NCI-H345 treated with DMSO at 0.1 percent for 48 hours (cell line): Measurements from ENCODE around the gene IGF2.

Source experiments
- DNase-seq: peaks from one replicate; lab custom pipeline; 2025; ENCODE audit not compliant: unreplicated experiment; lab: John Stamatoyannopoulos, UW

The IGF2 gene

GRCh38 chr11:2169626-2170570, 30.7 kb upstream of the IGF2 start:
- DNase-seq: no peak

DNA sequence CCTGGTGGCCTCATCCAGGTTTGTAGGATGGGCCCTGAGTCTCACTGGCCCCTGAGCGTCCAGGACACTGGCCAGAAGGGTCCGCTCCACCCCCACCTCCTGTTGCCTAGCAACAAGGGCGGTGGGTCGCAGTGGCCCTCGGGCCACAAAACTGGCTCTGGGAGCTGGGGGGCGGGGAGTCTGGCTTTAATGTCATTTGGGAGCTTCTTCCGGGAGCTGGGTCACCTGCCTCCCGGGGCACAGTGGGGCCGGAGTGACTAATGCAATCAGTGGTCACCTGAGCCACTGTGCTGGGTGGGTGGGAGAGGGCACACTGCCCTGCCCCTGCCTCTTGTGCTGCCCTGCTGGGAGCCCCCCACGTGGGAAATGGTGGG, 29.8 kb upstream of the IGF2 start:
- DNase-seq: no peak

DNA sequence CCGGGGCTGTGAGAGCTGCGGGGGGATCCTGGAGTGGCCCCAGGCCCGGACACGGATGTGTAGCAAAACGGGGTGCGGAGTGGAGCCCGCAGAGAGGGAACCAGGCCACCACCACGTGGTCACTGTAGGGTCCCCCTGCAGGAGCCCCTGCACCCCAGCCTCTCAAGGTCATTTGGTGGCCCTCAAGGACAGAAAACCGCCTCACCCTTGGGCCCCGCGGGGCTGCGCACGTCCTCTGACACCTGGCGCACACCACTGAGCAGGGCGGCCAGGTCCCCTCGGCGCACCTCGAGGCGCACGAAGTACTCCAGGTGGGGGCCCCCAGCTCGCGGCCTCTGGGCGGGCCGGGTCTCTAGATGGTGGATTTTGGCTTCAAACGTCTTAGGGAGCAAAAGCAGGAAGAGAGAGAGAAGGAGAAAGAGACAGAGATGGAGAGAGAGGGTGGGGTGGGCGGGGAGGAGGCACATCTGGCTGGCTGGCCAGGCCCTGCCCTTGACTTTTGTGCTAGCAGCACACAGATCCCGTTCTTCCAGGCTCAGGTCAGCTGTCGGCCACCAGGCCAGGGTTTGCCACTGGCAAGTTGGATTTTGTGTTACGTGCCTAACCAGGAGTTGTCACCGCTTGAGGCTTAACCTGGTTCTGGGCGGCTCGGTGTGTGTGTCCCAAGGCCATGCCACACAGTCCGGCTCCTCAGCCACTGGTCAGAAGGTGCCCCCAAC, 29.3 kb upstream of the IGF2 start:
- no peak for DNase-seq

DNA sequence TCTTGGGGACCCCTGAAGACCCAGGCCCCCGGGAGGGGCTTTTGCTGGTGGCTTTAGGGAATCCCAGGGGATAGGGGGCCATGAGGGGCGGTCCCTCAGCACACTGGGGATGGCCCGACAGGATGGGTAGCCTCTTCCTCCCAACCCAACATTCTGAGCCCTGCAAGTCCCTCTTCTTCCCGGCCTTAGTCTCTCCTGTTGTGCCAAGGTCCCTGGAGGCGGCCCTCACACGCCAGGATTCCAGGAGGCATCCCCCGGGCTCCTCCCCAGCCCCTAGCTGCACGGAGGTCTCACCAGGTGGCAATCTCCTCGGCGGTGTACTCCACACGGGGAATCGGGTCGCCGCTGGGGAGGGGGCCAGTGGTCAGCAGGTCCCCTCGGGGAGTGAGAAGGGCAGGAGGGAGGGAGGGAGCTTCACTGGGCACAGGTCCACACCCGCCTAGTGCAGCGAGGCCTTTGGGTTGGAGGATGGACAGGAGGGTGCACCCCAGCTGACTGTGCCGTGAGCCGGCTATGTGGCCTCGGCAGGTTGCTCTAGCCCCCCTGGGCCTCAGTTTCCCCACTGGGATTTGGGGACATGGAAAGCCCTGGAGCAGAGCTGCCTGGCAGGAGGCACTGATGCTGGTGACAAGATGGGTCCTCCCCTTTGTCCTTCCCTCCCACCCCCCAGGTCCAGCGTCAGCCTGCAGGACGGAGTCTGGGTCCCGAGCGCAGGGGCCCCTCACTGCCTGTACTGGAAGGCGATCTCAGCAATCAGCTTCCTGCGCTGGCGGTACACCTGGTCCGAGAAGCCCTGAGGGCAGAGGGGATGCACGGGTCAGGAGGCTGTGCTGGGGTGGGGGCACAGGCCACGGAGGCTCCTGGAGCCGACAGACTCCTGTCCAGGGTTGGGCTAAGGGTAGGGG, 28.2 kb upstream of the IGF2 start:
- no peak for DNase-seq

GRCh38 chr11:2166091-2166851, 27.1 kb upstream of the IGF2 start:
- DNase-seq: no peak

DNA sequence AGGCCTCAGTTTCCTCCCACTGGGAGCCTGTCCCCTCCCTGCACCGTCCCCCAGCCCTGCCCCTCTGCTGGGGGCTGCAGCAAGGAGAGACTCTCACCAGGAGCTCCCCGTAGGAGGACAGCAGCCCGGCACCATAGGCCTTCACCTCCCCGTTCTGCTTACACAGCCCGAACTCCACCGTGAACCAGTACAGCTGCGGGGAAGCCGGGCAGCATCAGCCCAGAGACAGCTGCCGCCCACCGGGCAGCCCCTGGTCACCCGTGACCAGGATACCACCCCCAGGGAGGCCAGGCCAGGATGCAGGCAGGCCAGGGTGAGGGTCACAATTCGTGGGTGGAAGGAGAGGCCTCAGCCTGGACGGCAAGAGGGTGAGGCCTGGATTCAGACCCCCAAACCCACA, 26.4 kb upstream of the IGF2 start:
- DNase-seq: no peak

- no peak for DNase-seq
Observed at GRCh38 chr11:2164861-2165555, 25.8 kb upstream of the IGF2 start.

DNA sequence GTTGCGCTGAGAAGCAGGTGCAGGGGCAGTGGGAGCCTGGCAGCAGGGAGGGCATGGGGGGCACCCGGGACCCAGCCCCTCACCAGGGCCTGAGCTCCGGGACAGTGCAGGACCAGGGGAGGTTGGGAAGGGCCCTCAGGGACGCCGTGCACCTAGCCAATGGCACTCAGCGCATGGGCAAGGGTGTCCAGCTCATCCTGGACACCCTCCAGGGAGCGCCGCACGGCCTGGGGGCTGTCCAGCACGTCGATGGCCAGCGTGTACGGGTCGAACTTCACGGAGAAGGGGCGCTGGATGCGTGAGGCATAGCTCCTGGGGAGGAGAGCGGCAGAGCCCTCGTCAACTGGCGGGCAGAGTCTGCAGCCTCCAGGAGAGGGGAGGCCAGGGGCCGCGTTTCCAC, 24.9 kb upstream of the IGF2 start:
- DNase-seq: no peak

GRCh38 chr11:2163428-2163978, 24.3 kb upstream of the IGF2 start:
- no peak for DNase-seq

DNA sequence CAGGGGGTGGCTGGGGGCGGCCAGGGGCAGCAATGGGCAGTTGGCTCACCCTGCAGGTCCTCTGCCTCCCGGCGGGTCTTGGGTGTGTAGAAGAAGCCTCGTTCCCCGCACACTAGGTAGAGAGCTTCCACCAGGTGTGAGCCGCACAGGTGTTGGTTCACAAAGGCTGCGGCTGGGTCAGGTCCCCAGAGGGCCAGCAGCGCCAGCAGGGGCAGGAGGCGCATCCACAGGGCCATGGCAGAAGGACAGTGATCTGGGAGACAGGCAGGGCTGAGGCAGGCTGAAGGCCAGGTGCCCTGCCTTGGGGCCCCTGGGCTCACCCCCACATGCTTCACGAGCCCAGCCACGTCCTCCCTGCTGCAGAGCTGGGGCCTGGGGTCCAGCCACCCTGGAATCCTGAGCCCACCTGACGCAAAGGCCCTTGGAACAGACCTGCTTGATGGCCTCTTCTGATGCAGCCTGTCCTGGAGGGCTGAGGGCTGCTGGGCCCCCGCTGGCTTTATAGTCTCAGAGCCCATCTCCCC, 21.6 kb upstream of the IGF2 start, which contains the start of gene INS:
Gene INS, minus strand, starts transcription at position 474 of the 524 bp plus-strand sequence. Its CDS starts 238 bp downstream, at position 236.
- no peak for DNase-seq

- DNase-seq: no peak
Observed at GRCh38 chr11:2159536-2160413, 20.6 kb upstream of the IGF2 start.

- no peak for DNase-seq
Observed at GRCh38 chr11:2158966-2159365, 19.8 kb upstream of the IGF2 start.

- no peak for DNase-seq
Observed at GRCh38 chr11:2158296-2158737, 19.1 kb upstream of the IGF2 start.

DNA sequence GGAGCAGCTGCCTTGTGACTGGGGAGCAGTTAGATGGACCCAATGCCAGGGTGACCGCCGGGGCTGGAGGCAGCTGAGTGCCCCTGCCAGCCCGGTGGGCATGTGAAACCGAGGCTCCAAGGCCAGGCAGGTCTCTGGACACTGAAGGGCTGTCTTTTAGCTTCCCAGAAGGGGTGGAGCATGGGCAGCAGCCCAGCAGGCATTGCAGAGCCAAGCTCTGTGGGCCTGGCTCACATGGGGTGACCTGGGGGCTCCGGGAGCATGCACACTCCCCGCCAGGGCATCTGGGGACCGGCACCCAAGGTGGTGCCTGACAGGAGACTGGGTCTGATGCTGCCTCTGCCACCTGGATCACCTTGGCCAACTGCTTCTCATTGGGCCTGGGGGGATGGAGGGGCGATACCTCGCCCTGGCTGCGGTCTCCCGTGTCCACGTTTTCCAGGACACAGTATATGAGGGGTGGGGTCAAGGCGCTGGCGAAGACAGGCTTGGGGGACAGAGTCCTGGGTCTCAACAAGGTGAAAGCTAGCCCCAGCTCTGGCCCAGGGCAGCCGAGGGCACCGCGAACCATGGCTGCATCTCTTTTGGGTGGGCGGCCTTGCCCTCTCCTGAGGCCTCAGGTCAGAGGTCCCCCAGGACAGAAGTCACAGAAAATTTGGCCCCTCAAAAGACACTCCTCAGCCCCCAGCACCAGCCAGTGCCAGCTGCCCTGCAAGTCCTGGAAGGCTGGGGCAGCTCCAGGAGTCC, 18.3 kb upstream of the IGF2 start:
- DNase-seq: no peak

DNA sequence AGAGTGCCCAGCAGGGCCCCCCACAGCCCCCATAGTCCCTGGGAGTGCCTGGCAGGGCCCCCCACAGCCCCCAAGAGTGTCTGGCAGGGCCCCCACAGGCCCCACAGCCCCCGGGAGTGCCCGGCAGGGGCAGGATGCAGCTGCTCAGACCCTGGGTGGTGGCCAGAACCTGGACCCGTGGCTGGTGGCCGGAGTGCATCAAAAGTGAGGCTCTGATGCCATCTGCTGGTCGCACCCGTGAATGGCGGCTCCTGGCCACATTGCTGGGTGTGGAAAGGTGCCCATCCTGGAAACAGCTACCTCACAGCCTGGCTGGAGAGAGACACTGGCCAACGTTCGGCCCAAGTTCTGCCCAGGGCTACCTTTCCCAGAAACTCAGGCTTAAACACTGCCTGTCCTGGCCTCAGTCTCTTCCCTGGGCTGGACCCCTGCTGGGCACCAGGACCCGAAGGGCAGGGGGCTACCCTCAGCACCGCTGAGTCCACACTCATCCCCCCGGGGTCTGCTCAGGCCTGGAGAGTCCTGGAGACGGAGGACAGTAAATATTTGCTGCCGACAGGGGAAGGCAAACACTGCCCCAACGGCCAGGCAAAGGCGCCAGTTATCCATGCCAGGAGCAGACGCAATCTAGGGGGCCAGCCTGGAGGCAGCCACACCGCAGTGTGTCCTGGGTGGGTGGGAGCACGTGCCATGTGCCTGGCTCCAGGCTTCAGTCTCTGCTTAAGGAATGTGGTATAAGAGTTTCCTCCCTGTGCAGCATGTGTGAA, 17.4 kb upstream of the IGF2 start:
- DNase-seq: no peak

- no peak for DNase-seq
Observed at GRCh38 chr11:2155511-2155910, 16.3 kb upstream of the IGF2 start.

DNA sequence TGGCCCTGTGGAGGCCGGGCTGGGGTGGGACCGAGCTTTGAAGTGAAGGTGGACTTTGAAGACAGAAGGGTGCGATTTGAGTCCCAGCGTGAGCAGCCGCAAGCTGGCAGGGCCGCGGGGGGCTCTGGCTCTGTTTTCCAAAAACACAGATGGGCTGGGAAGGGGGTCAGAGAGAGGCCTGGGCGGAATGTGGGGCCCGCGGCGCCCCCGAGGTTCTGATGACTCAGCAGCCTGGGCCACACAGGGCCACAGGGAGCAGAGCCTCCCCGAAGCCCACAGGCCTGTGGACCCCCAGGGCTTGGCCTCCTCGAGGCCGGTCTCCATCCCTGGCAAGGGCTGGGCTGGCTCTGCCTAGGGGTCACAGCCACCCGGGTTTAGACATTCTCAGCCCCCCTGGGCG, 15.7 kb upstream of the IGF2 start:
- DNase-seq: no peak
